SK-N-SH (cell line): Measurements from ENCODE around the gene DENND6B. TPM values are rescaled to one million over a fixed set of nuclear protein-coding genes. Genes with fewer than 3 reads are reported as not detected.

ENCODE experiments used
- CTCF ChIA-PET: fragments of 300-600, 350-600 bp; formaldehyde crosslinking; extraction: SDS; loops from one replicate; lab custom pipeline; 2021; lab: Yijun Ruan, JAX
- POLR2A ChIA-PET: fragments of 350-600 bp; sonication (Branson Sonifier 250); formaldehyde crosslinking; extraction: SDS; loops from one replicate; lab custom pipeline; 2020; ENCODE audit warnings: antibody characterized with exemption, inconsistent platforms; lab: Yijun Ruan, JAX
- DNase-seq: peaks from one replicate; pipeline ENCODE4 v3.0.0; 2012
- H2AFZ ChIP-seq: fragments of 200-600 bp; sonication (generic); 2 replicates; pipeline ENCODE4 v1.8.1; 2016; ENCODE audit warnings: antibody characterized with exemption, mild to moderate bottlenecking, low read depth
- H3F3A ChIP-seq: fragments of 200-600 bp; sonication (generic); replicated peaks from 2 replicates; pipeline ENCODE3; 2016; ENCODE audit warnings: antibody characterized with exemption, mild to moderate bottlenecking; ENCODE audit not compliant: insufficient read depth
- H3K27ac ChIP-seq, 2 experiments: fragments of 200-500 bp in 1 of 2; fragments of 200-600 bp in 1 of 2; sonication (Bioruptor generic) in 1 of 2; sonication (generic), shearing (Covaris generic) in 1 of 2; 2 replicates each; pipeline versions ENCODE4 v1.5.1 to v1.6.1; 2014 to 2016; ENCODE audit warnings: low read depth in 2 of 2, inconsistent platforms in 1 of 2, low read length in 1 of 2, mild to moderate bottlenecking in 1 of 2, mixed read lengths in 1 of 2
- H3K27me3 ChIP-seq: fragments of 200-600 bp; sonication (generic), shearing (Covaris generic); 2 replicates; pipeline ENCODE4 v1.6.1; 2016; ENCODE audit warnings: mixed run types; ENCODE audit not compliant: insufficient read depth
- H3K36me3 ChIP-seq, 2 experiments: fragments of 200-500 bp in 1 of 2; fragments of 200-600 bp in 1 of 2; sonication (Bioruptor generic) in 1 of 2; sonication (generic) in 1 of 2; replicated peaks in 1 of 2; 2 replicates each; pipeline versions ENCODE3 to v1.5.1; 2014 to 2016; ENCODE audit warnings: low read length in 1 of 2, mild to moderate bottlenecking in 1 of 2; ENCODE audit not compliant: insufficient read depth in 2 of 2, control insufficient read depth in 1 of 2
- H3K4me1 ChIP-seq, 2 experiments: fragments of 200-500 bp in 1 of 2; fragments of 200-600 bp in 1 of 2; sonication (Bioruptor generic) in 1 of 2; sonication (generic), shearing (Covaris generic) in 1 of 2; 2 replicates each; pipeline versions ENCODE4 v1.5.1 to v1.6.1; 2014 to 2016; ENCODE audit warnings: low read depth in 1 of 2, low read length in 1 of 2, mixed run types in 1 of 2; ENCODE audit not compliant: insufficient read depth in 2 of 2, control insufficient read depth in 1 of 2
- H3K4me2 ChIP-seq: fragments of 200-600 bp; sonication (generic), shearing (Covaris generic); 2 replicates; pipeline ENCODE4 v1.6.1; 2017; ENCODE audit warnings: mixed run types
- H3K4me3 ChIP-seq, 2 experiments: fragments of 200-500 bp in 1 of 2; fragments of 200-600 bp in 1 of 2; sonication (Bioruptor generic) in 1 of 2; sonication (generic), shearing (Covaris generic) in 1 of 2; 2 replicates each; pipeline versions ENCODE4 v1.5.1 to v1.8.1; 2014 to 2016; ENCODE audit warnings: low read depth in 2 of 2, inconsistent platforms in 1 of 2, low read length in 1 of 2, mild to moderate bottlenecking in 1 of 2, mixed read lengths in 1 of 2, moderate library complexity in 1 of 2
- H3K79me2 ChIP-seq: fragments of 200-600 bp; sonication (generic); 2 replicates; pipeline ENCODE4 v1.8.1; 2017; ENCODE audit warnings: mild to moderate bottlenecking; ENCODE audit not compliant: insufficient read depth
- H3K9ac ChIP-seq: fragments of 200-600 bp; sonication (generic); 2 replicates; pipeline ENCODE4 v1.6.1; 2017; ENCODE audit warnings: mixed run types
- H3K9me2 ChIP-seq: fragments of 200-600 bp; sonication (generic); 2 replicates; pipeline ENCODE4 v1.6.1; 2017; ENCODE audit warnings: mixed run types
- H3K9me3 ChIP-seq: fragments of 200-600 bp; sonication (generic); 2 replicates; pipeline ENCODE4 v1.6.1; 2017; ENCODE audit warnings: mixed run types, mild to moderate bottlenecking, moderate library complexity
- H4K20me1 ChIP-seq: fragments of 200-600 bp; sonication (generic); 2 replicates; pipeline ENCODE4 v1.6.1; 2017; ENCODE audit warnings: mild to moderate bottlenecking, mixed run types; ENCODE audit not compliant: insufficient read depth
- CHD2 ChIP-seq: fragments of 150-350 bp; IDR thresholded peaks from 2 replicates; pipeline ENCODE4 v1.6.1; 2018; ENCODE audit warnings: low read length; ENCODE audit not compliant: partially characterized antibody
- ELF1 ChIP-seq: IDR thresholded peaks from 2 replicates; pipeline ENCODE4 v1.4.0; 2012
- EZH2phosphoT487 ChIP-seq: fragments of 200-600 bp; sonication (generic); IDR thresholded peaks from 2 replicates; pipeline ENCODE4 v1.6.1; 2017; ENCODE audit warnings: low read depth, mixed run types, mild to moderate bottlenecking, antibody characterized with exemption, moderate library complexity, borderline replicate concordance
- GATA2 ChIP-seq: sonication (generic); formaldehyde crosslinking; IDR thresholded peaks from 2 replicates; pipeline ENCODE4 v1.5.0; 2020; ENCODE audit warnings: mild to moderate bottlenecking, missing genetic modification reagents
- IRF3 ChIP-seq: fragments of 150-350 bp; IDR thresholded peaks from 2 replicates; pipeline ENCODE4 v1.6.1; 2016; ENCODE audit warnings: mild to moderate bottlenecking, low read depth, low read length
- JUND ChIP-seq: IDR thresholded peaks from 2 replicates; pipeline ENCODE4 v1.4.0; 2012
- MAX ChIP-seq: IDR thresholded peaks from 2 replicates; pipeline ENCODE4 v1.4.0; 2012; ENCODE audit warnings: low read depth
- MXI1 ChIP-seq: IDR thresholded peaks from 2 replicates; pipeline ENCODE4 v1.6.1; 2012; ENCODE audit warnings: mild to moderate bottlenecking, low read depth, low read length, improper control_type of control experiment
- POLR2AphosphoS5 ChIP-seq: IDR thresholded peaks from 2 replicates; pipeline ENCODE4 v1.6.1; 2012; ENCODE audit warnings: low read depth, low read length
- RAD21 ChIP-seq: IDR thresholded peaks from 2 replicates; pipeline ENCODE4 v1.6.1; 2012; ENCODE audit warnings: mild to moderate bottlenecking, low read length
- REST ChIP-seq: IDR thresholded peaks from 2 replicates; pipeline ENCODE4 v1.6.1; 2012; ENCODE audit warnings: mild to moderate bottlenecking, low read depth, low read length, moderate library complexity
- RFX5 ChIP-seq: IDR thresholded peaks from 2 replicates; pipeline ENCODE4 v1.6.1; 2012; ENCODE audit warnings: mild to moderate bottlenecking, improper control_type of control experiment, low read length
- SIN3A ChIP-seq: IDR thresholded peaks from 2 replicates; pipeline ENCODE4 v1.6.1; 2012; ENCODE audit warnings: low read depth, mild to moderate bottlenecking, low read length, moderate library complexity, borderline replicate concordance
- TAF1 ChIP-seq: IDR thresholded peaks from 2 replicates; pipeline ENCODE4 v1.6.1; 2012; ENCODE audit warnings: low read depth, mild to moderate bottlenecking, low read length, moderate library complexity, borderline replicate concordance
- TCF12 ChIP-seq: IDR thresholded peaks from 2 replicates; pipeline ENCODE4 v1.4.0; 2012
- TEAD4 ChIP-seq: IDR thresholded peaks from 2 replicates; pipeline ENCODE4 v1.4.0; 2012; ENCODE audit warnings: mild to moderate bottlenecking, borderline replicate concordance; ENCODE audit not compliant: insufficient read depth
- USF1 ChIP-seq: IDR thresholded peaks from 2 replicates; pipeline ENCODE4 v1.4.0; 2012; ENCODE audit warnings: low read depth, borderline replicate concordance
- YY1 ChIP-seq: IDR thresholded peaks from 2 replicates; pipeline ENCODE4 v1.4.0; 2012; ENCODE audit warnings: low read depth, mild to moderate bottlenecking
- WGBS: methylation state at CpG from one replicate; pipeline ENCODE4 v1.1.6; 2017; ENCODE audit warnings: low lambda C conversion rate; 5-methylcytosine and 5-hydroxymethylcytosine counted together
- polyA plus RNA-seq, 3 experiments: library from polyadenylated mRNA; depleted of rRNA; stranded (reverse); fragments of >200 nt; gene quantifications; 2 replicates each; pipeline ENCODE4 v1.2.3, GENCODE V29; 2012

Gene DENND6B
- polyA plus RNA-seq, 1 of the 3 experiments (the other 2 are of a cell fraction) = 5.6 TPM

- Histone ChIP-seq H3K79me2 (peaks cover 54% of the 10 kb centered on the region), H3K4me1 (peaks cover 0 to 9% of the 10 kb centered on the region in 2 experiments; a peak in 1 of 4 replicates), H4K20me1 (peaks cover 62% of the 10 kb centered on the region), H3K4me2 (no peak overlapping the region), H3K36me3 (peaks cover 16 to 70% of the 10 kb centered on the region in 2 experiments), H3K27ac (no peak overlapping the region), H3K9ac (no peak overlapping the region), H3K9me2 (no peaks in the 10 kb centered on the region), H2AFZ (no peak overlapping the region), H3K9me3 (no peaks in the 10 kb centered on the region), H3F3A (no peaks in the 10 kb centered on the region), H3K4me3 (no peak overlapping the region), H3K27me3 (no peaks in the 10 kb centered on the region)
- ChIA-PET CTCF (no interaction called here), POLR2A (no interaction called here)
- no peak for DNase-seq
- 100% methylated on average over 4 of the region's 40 CpGs for WGBS
- TF ChIP-seq TEAD4 (no peak), SIN3A (no peak), RFX5 (no peak), MAX (no peak), YY1 (no peak), JUND (no peak), USF1 (no peak), MXI1 (no peak), GATA2 (CRISPR knock-in tag) (no peak), REST (no peak), EZH2phosphoT487 (no peak), RAD21 (no peak), IRF3 (no peak), CHD2 (no peak), POLR2AphosphoS5 (no peak), TAF1 (no peak), TCF12 (no peak), ELF1 (no peak)
Measured at GRCh38 chr22:50286701-50287318, 40.0 kb downstream of the DENND6B start.
